Sigmoid colon (tissue), 4 donors: ENCODE data around the gene JPT2.

Experiments used
- CTCF ChIP-seq, 4 experiments: fragments of 450-650 bp in 3 of 4; fragments of 200-600 bp in 1 of 4; IDR thresholded peaks; one replicate each; pipeline ENCODE4 v1.5.1; 2016 to 2019; ENCODE audit warnings: antibody characterized with exemption in 4 of 4, mild to moderate bottlenecking in 3 of 4, moderate library complexity in 2 of 4
- EP300 ChIP-seq, 4 donors: sonication (generic); formaldehyde crosslinking; IDR thresholded peaks; one replicate each; pipeline ENCODE4 v1.6.1; 2017; ENCODE audit warnings: antibody characterized with exemption in 4 of 4
- POLR2A ChIP-seq, 2 donors: fragments of 450-650 bp; IDR thresholded peaks; one replicate each; pipeline ENCODE4 v1.6.1; 2016; ENCODE audit warnings: antibody characterized with exemption in 2 of 2, mild to moderate bottlenecking in 2 of 2, moderate library complexity in 2 of 2
- POLR2AphosphoS5 ChIP-seq, 4 donors: sonication (generic); formaldehyde crosslinking; IDR thresholded peaks; one replicate each; pipeline ENCODE4 v1.6.1; 2017; ENCODE audit warnings: antibody characterized with exemption in 4 of 4

DNA sequence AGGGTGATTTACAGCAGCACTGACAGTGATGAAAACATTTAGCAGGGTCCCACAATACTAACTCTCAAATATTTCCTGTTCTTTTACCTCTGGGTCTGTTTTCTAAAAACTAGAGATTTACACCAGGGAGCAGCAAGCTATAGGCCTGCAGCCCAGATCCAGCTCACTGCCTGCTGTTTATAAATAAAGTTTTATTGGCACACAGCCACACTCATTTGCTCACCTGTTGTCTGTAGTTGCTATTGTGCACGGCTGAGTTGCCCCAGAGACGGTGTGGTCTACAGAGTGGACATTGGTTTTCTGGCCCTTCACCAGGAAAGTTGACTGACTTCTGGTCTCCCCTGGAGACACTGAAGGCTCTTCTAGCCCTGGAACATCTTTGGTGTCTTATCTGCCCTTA, 16.3 kb upstream of the JPT2 start:
- TF ChIP-seq EP300 (IDR thresholded peaks at IDR 0.05) = no peak
- TF ChIP-seq CTCF (IDR thresholded peaks at IDR 0.05) = no peak
- TF ChIP-seq POLR2A (IDR thresholded peaks at IDR 0.05) = no peak
- no peak for TF ChIP-seq POLR2AphosphoS5 (IDR thresholded peaks at IDR 0.05)
